Liver (tissue), 9 donors: ENCODE measurements around the gene NDUFB2. TPM values are rescaled to one million over a fixed set of nuclear protein-coding genes. Genes with fewer than 3 reads are reported as not detected.

Source experiments
- DNase-seq: peaks from one replicate; pipeline ENCODE4 v3.0.0-alpha.2; 2017; ENCODE audit warnings: low spot score
- H3K27ac ChIP-seq, 2 donors: one replicate each; pipeline ENCODE4 v1.7.0; 2013; ENCODE audit warnings: inconsistent platforms in 2 of 2, low read length in 2 of 2, control low read depth in 1 of 2, low read depth in 1 of 2, mild to moderate bottlenecking in 1 of 2
- H3K27me3 ChIP-seq, 4 donors: one replicate each; pipeline versions ENCODE4 v1.6.1 to v1.7.0; 2013; ENCODE audit warnings: low read length in 3 of 4, inconsistent platforms in 1 of 4, mild to moderate bottlenecking in 1 of 4, moderate library complexity in 1 of 4; ENCODE audit not compliant: control insufficient read depth in 4 of 4, insufficient read depth in 4 of 4
- H3K36me3 ChIP-seq, 4 donors: one replicate each; pipeline versions ENCODE4 v1.6.1 to v1.7.0; 2013; ENCODE audit warnings: low read length in 3 of 4, mild to moderate bottlenecking in 3 of 4, low read depth in 1 of 4, moderate library complexity in 1 of 4; ENCODE audit not compliant: control insufficient read depth in 4 of 4, insufficient read depth in 3 of 4
- H3K4me1 ChIP-seq, 4 donors: one replicate each; pipeline versions ENCODE4 v1.6.1 to v1.7.0; 2013; ENCODE audit warnings: low read length in 3 of 4, mild to moderate bottlenecking in 3 of 4, moderate library complexity in 1 of 4; ENCODE audit not compliant: control insufficient read depth in 4 of 4, insufficient read depth in 4 of 4
- H3K4me3 ChIP-seq, 3 donors: one replicate each; pipeline versions ENCODE4 v1.6.1 to v1.7.0; 2013; ENCODE audit warnings: low read length in 3 of 3, control low read depth in 1 of 3, low read depth in 1 of 3, mild to moderate bottlenecking in 1 of 3
- H3K9ac ChIP-seq, 2 donors: one replicate each; pipeline ENCODE4 v1.7.0; 2013; ENCODE audit warnings: low read length in 2 of 2, mild to moderate bottlenecking in 2 of 2, moderate library complexity in 2 of 2, control low read depth in 1 of 2, low read depth in 1 of 2
- H3K9me3 ChIP-seq, 4 donors: one replicate each; pipeline versions ENCODE4 v1.6.1 to v1.7.0; 2013; ENCODE audit warnings: low read length in 3 of 4; ENCODE audit not compliant: control insufficient read depth in 4 of 4
- ATF3 ChIP-seq: IDR thresholded peaks from 2 replicates; pipeline ENCODE4 v1.6.1; 2016; ENCODE audit warnings: antibody characterized with exemption
- CTCF ChIP-seq: fragments of 150-350 bp; IDR thresholded peaks from 2 replicates; pipeline ENCODE4 v1.5.1; 2017; ENCODE audit warnings: improper control_type of control experiment, low read depth, low read length; ENCODE audit not compliant: missing input control
- EGR1 ChIP-seq, 2 donors: IDR thresholded peaks; 2 replicates each; pipeline ENCODE4 v1.6.1; 2016 to 2018; ENCODE audit warnings: antibody characterized with exemption in 2 of 2, low read depth in 2 of 2
- FOXA1 ChIP-seq: IDR thresholded peaks from 2 replicates; pipeline ENCODE4 v1.6.1; 2016; ENCODE audit warnings: antibody characterized with exemption
- FOXA2 ChIP-seq: IDR thresholded peaks from 2 replicates; pipeline ENCODE4 v1.6.1; 2016; ENCODE audit warnings: antibody characterized with exemption
- GABPA ChIP-seq, 2 donors: IDR thresholded peaks in 1 of 2; conservative IDR thresholded peaks in 1 of 2; 2 replicates each; pipeline ENCODE4 v1.6.1; 2016; ENCODE audit warnings: antibody characterized with exemption in 2 of 2, mild to moderate bottlenecking in 1 of 2, moderate library complexity in 1 of 2
- HNF4A ChIP-seq, 2 donors: conservative IDR thresholded peaks; 2 replicates each; pipeline ENCODE4 v1.6.1; 2016; ENCODE audit warnings: antibody characterized with exemption in 2 of 2, mild to moderate bottlenecking in 2 of 2
- HNF4G ChIP-seq: IDR thresholded peaks from 2 replicates; pipeline ENCODE4 v1.6.1; 2016; ENCODE audit warnings: antibody characterized with exemption
- JUND ChIP-seq, 2 donors: IDR thresholded peaks; 2 replicates each; pipeline ENCODE4 v1.6.1; 2016; ENCODE audit warnings: antibody characterized with exemption in 2 of 2
- MAX ChIP-seq: IDR thresholded peaks from 2 replicates; pipeline ENCODE4 v1.6.1; 2016; ENCODE audit warnings: antibody characterized with exemption
- NR2F2 ChIP-seq: IDR thresholded peaks from 2 replicates; pipeline ENCODE4 v1.6.1; 2016; ENCODE audit warnings: antibody characterized with exemption
- RAD21 ChIP-seq, 2 donors: IDR thresholded peaks; 2 replicates each; pipeline ENCODE4 v1.6.1; 2016; ENCODE audit warnings: antibody characterized with exemption in 2 of 2, mild to moderate bottlenecking in 2 of 2
- REST ChIP-seq: IDR thresholded peaks from 2 replicates; pipeline ENCODE4 v1.6.1; 2016; ENCODE audit warnings: antibody characterized with exemption, mild to moderate bottlenecking
- RXRA ChIP-seq, 2 donors: IDR thresholded peaks; 2 replicates each; pipeline ENCODE4 v1.6.1; 2017 to 2018; ENCODE audit warnings: antibody characterized with exemption in 2 of 2, mild to moderate bottlenecking in 1 of 2
- SP1 ChIP-seq: IDR thresholded peaks from 2 replicates; pipeline ENCODE4 v1.6.1; 2018; ENCODE audit warnings: antibody characterized with exemption, mild to moderate bottlenecking
- TAF1 ChIP-seq: conservative IDR thresholded peaks from 2 replicates; pipeline ENCODE4 v1.6.1; 2016; ENCODE audit warnings: antibody characterized with exemption, mild to moderate bottlenecking
- YY1 ChIP-seq: IDR thresholded peaks from 2 replicates; pipeline ENCODE4 v1.6.1; 2016; ENCODE audit warnings: antibody characterized with exemption, mild to moderate bottlenecking
- ZBTB33 ChIP-seq: IDR thresholded peaks from 2 replicates; pipeline ENCODE4 v1.6.1; 2016; ENCODE audit warnings: antibody characterized with exemption
- WGBS: extraction: QIAGEN DNeasy Blood & Tissue Kit; methylation state at CpG from one replicate; pipeline ENCODE4 v1.1.7; 2013; 5-methylcytosine and 5-hydroxymethylcytosine counted together
- polyA plus RNA-seq, 2 donors: library from polyadenylated mRNA; stranded (reverse) in 1 of 2; unstranded in 1 of 2; fragments of 200-250 nt in 1 of 2; fragments of >200 nt in 1 of 2; fragmentation: Nextera tagmentation in 1 of 2; extraction: Ambion mirVana in 1 of 2; gene quantifications; one replicate each; pipeline versions ENCODE4 v1.2.1 to v1.2.3, GENCODE V29; 2013 to 2015
- total RNA-seq, 2 donors: library from RNA; depleted of rRNA; stranded (reverse); fragments of >200 nt; gene quantifications; one replicate each; pipeline ENCODE4 v1.2.3, GENCODE V29; 2014
- donor health status: healthy.
- donor health status: healthy.
- donor health status: healthy.
- donor health status: healthy.
- donor health status: healthy.

NDUFB2 gene
- total and polyA plus RNA-seq, 4 donors, result 60.4 to 435 (median 150) TPM

- H3K27ac ChIP-seq, result no peak overlapping the region
- no peaks in the 10 kb centered on the region for H3K9me3 ChIP-seq
- H3K27me3 ChIP-seq, result no peaks in the 10 kb centered on the region
- H3K9ac ChIP-seq, result no peak overlapping the region
- no peak overlapping the region for H3K4me3 ChIP-seq
- DNase-seq, result no peak
- peaks cover 0 to 6% (median 3%) of the 10 kb centered on the region in 4 donors for H3K4me1 ChIP-seq
- peaks cover 0 to 13% (median 4%) of the 10 kb centered on the region in 4 donors for H3K36me3 ChIP-seq
- TF ChIP-seq GABPA (IDR thresholded peaks at IDR 0.05 in 1 of 2, conservative IDR thresholded peaks at IDR 0.05 in 1 of 2), result no peak
- no peak for TF ChIP-seq RAD21 (IDR thresholded peaks at IDR 0.05)
- no peak for TF ChIP-seq CTCF
- TF ChIP-seq ATF3, result no peak
- TF ChIP-seq RXRA (IDR thresholded peaks at IDR 0.05), result no peak
- no peak for TF ChIP-seq NR2F2
- TF ChIP-seq MAX, result no peak
- TF ChIP-seq HNF4A (conservative IDR thresholded peaks at IDR 0.05), result no peak
- no peak for TF ChIP-seq ZBTB33
- TF ChIP-seq EGR1 (IDR thresholded peaks at IDR 0.05; ENCODE audit: low read depth in 2 of 2), result no peak
- TF ChIP-seq YY1, result no peak
- no peak for TF ChIP-seq REST
- no peak for TF ChIP-seq JUND (IDR thresholded peaks at IDR 0.05)
- TF ChIP-seq SP1, result no peak
- TF ChIP-seq FOXA2, result no peak
- TF ChIP-seq TAF1, result no peak
- no peak for TF ChIP-seq HNF4G
- TF ChIP-seq FOXA1, result no peak
- 59% methylated on average over 10 of the region's 10 CpGs for WGBS
Measured at GRCh38 chr7:140685407-140686087, 11.0 kb upstream of the NDUFB2 start.
